ENCODE results near the gene ODC1.
"Not testable (repeated sequence)": the region's sequence is repeated elsewhere in the genome, so short reads cannot be mapped to it uniquely, and the experiment has no call there.

ODC1 gene

GRCh38 chr2:10477443-10478297 lies 29.5 kb upstream of the ODC1 start:
- DNase-seq, result no peak

- DNase-seq, result no peak
Observed at GRCh38 chr2:10476723-10477442, 28.8 kb upstream of the ODC1 start.

- no peak for DNase-seq
Observed at GRCh38 chr2:10475811-10476660, 27.9 kb upstream of the ODC1 start.

- no peak for DNase-seq
Observed at GRCh38 chr2:10475221-10475722, 27.1 kb upstream of the ODC1 start.

GRCh38 chr2:10473121-10473756 lies 25.1 kb upstream of the ODC1 start:
- DNase-seq, result no peak

GRCh38 chr2:10471955-10472354 lies 23.8 kb upstream of the ODC1 start:
- no peak for DNase-seq

- no peak for DNase-seq
Observed at GRCh38 chr2:10471046-10471571, 23.0 kb upstream of the ODC1 start.

GRCh38 chr2:10469955-10470608 lies 22.0 kb upstream of the ODC1 start:
- DNase-seq, result no peak

GRCh38 chr2:10469301-10469700 lies 21.2 kb upstream of the ODC1 start:
- no peak for DNase-seq

GRCh38 chr2:10467401-10467800 lies 19.3 kb upstream of the ODC1 start:
- no peak for DNase-seq

GRCh38 chr2:10466801-10467200 lies 18.7 kb upstream of the ODC1 start:
- DNase-seq, result no peak

- no peak for DNase-seq
Observed at GRCh38 chr2:10465910-10466309, 17.8 kb upstream of the ODC1 start.

- DNase-seq, result no peak
Observed at GRCh38 chr2:10462178-10463083, 14.3 kb upstream of the ODC1 start.

- DNase-seq, result no peak
Observed at GRCh38 chr2:10460366-10460796, 12.3 kb upstream of the ODC1 start.

GRCh38 chr2:10457846-10458598 lies 9.9 kb upstream of the ODC1 start:
- DNase-seq, result no peak

GRCh38 chr2:10457195-10457594 lies 9.1 kb upstream of the ODC1 start:
- DNase-seq, result not testable (repeated sequence)

GRCh38 chr2:10454505-10454904 lies 6.4 kb upstream of the ODC1 start:
- no peak for DNase-seq

- no peak for DNase-seq
Observed at GRCh38 chr2:10453905-10454298, 5.8 kb upstream of the ODC1 start.

GRCh38 chr2:10452956-10453904 lies 5.1 kb upstream of the ODC1 start:
- DNase-seq, result no peak
